ENCODE measurements around the gene HBG1.

HBG1 gene

DNA sequence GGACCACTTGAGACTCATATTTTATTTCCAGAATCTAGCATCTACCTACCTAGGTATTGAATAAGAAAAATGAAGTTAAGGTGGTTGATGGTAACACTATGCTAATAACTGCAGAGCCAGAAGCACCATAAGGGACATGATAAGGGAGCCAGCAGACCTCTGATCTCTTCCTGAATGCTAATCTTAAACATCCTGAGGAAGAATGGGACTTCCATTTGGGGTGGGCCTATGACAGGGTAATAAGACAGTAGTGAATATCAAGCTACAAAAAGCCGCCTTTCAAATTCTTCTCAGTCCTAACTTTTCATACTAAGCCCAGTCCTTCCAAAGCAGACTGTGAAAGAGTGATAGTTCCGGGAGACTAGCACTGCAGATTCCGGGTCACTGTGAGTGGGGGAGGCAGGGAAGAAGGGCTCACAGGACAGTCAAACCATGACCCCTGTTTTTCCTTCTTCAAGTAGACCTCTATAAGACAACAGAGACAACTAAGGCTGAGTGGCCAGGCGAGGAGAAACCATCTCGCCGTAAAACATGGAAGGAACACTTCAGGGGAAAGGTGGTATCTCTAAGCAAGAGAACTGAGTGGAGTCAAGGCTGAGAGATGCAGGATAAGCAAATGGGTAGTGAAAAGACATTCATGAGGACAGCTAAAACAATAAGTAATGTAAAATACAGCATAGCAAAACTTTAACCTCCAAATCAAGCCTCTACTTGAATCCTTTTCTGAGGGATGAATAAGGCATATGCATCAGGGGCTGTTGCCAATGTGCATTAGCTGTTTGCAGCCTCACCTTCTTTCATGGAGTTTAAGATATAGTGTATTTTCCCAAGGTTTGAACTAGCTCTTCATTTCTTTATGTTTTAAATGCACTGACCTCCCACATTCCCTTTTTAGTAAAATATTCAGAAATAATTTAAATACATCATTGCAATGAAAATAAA is 24.8 kb downstream of the HBG1 start:
- DNase-seq = no peak

DNA sequence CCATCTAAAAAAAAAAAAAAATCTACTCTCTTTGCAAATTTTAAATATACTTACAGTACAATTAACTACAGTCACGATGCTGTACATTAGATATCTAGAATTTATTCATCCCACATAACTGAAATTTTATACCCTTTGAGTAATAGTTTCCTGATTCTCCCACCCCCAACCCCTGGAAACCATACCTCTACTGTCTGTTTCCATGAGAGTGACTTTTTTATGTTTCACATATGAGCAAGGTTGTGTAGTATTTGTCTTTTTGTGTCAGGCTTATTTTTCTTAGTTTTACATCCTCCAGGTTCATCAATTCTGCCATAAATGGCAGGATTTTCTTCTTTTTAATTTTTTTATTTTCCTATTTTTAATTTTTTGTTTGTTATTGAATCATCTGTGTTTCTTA is 26.0 kb downstream of the HBG1 start:
- DNase-seq = no peak

DNA sequence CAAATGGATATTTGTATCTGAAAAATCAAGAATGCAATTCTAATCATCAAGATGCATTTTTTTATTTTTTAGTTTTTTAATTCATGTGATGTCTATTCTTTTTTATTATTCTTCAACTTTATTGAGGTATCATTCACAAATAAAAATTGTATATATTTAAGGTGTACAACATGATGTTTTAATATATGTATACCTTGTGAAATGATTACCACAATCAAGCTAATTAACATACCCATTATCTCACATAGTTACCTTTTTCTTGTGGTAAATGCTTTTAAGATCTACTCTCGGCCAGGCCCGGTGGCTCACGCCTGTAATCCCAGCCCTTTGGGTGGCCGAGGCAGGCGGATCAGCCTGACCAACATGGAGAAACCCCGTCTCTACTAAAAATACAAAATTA is 26.5 kb downstream of the HBG1 start:
- no peak for DNase-seq

DNA sequence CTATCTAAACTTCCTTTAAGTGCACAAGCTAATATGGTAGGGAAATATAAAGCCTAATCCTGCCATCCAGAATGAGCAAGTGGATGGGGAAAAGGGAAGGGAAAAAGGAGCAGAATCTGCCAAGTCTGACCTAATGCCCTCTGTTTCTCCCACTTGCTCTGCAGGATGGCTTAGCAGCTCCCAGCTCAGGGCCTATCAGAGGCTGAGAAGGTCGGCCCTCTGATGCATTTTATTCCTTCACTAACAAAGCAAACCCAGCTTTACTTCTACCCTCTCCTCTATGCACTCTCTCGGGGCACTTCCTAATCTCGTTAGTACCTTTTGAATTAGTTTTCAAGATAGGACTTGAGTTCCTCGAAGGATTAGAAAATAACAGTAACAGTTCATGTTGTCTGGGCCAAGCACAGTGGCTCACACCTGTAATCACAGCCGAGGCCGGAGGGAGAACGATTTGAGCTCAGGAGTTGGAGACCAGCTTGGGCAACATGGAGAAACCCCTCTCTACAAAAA is 39.2 kb downstream of the HBG1 start:
- no peak for DNase-seq

DNA sequence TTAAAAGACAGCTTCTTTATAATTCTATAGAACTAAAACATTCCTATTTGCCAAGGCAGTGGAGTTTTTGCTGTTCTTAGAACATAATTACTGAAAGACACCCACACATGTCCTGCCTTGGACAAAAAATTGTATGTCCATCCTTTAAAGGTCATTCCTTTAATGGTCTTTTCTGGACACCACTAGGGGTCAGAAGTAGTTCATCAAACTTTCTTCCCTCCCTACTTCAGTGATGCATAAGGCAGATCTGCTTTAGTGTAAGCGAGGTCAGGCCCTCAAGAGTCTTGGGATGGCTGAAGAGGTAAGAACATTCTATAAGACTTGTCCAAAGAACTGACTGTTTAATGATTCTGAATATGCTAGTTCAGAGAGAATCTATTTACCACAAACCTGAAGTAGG is 44.9 kb downstream of the HBG1 start:
- peak; percentile 28 to 48 for DNase-seq

DNA sequence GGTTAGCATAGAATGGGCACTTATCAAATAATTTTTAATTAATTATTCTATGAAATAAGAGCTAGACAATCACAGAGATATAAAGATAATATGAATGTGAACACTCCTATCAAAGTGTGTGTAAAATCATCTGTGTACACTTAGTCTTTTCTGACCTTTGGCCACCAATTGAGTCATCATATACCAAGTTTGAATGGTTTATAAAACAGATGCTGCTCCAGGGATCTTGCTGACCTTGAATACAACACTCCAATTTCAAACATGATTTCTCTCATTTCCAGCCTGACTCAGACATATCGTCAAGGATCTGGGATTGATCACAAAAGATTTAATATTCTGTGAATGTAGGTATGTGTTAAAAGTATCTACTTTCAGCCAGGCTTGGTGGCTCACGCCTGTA is 46.3 kb downstream of the HBG1 start:
- DNase-seq = no peak

DNA sequence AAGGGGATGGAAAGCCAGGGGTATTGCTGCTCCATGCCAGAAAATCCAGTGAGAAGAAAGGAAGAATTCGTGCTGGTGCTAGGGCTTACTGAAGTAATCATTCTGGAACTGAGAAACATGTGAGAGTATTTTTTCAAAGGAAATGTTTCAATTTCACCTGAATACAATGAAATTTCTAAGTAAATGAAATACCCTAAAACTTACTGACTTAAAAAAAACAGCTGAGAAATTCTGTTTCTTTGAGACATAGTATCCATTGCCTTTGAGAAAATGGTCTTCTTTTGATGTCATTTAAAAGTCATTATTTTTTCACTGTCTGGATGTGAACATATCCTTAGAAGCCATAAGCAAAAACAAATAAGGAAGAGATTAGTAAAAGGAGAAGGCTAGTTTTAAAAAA is 49.1 kb downstream of the HBG1 start, which contains the start of gene OR51V1:
Gene OR51V1, minus strand, starts transcription at position 101 of the 400 bp plus-strand sequence. Its CDS starts 0 bp downstream, at position 101.
- no peak for DNase-seq

DNA sequence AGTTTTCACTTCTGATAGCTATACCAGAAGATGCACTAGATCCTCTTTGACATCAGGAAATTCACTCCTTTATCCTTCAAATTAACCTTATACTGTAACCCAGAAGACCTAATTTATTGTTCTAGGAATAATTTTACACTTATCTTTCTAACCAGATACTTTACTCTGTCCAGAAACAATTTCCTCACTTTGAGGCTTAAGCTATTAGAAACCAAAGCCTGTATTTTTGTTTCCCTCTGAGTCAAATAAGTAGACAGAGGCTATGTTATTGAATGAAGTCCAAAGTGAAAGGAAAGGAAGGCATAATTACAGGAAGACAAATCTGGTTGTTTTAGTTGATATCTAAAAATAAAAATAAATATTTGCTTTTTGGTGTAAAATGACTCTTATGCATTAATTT is 51.4 kb downstream of the HBG1 start:
- no peak for DNase-seq

Data from inflammatory macrophage treated with lipopolysaccharide for 1 hour (primary cell).